ENCODE data around the gene FOXE3. TPM values are rescaled to one million over a fixed set of nuclear protein-coding genes. Genes with fewer than 3 reads are reported as not detected.

Gene FOXE3
- total RNA-seq, 1 experiment from 2014 or later, result 0.15 TPM

GRCh38 chr1:47431534-47431933 lies 15.4 kb downstream of the FOXE3 start:
- H3K4ac ChIP-seq (ENCODE audit: low read depth, low read length), result no peak overlapping the region
- WGBS (ENCODE audit: extremely low coverage, insufficient read length, low lambda C conversion rate), result no CpG with 5 or more reads among the region's 1 CpG
- H4K20me1 ChIP-seq (ENCODE audit: control insufficient read depth, insufficient read depth, insufficient read length), result no peaks in the 10 kb centered on the region
- peaks cover 74% of the 10 kb centered on the region for H3K27me3 ChIP-seq (ENCODE audit: insufficient read depth, low read length)
- H3K79me2 ChIP-seq (ENCODE audit: insufficient read depth, low read length), result no peaks in the 10 kb centered on the region
- no peak overlapping the region for H3K27ac ChIP-seq (ENCODE audit: insufficient read length, low read depth, low read length)
- H2BK120ac ChIP-seq (ENCODE audit: low read depth, low read length, poor library complexity, severe bottlenecking), result no peak overlapping the region
- H2AK5ac ChIP-seq (ENCODE audit: insufficient read length, low read length), result no peak overlapping the region
- H3K79me1 ChIP-seq (ENCODE audit: insufficient read depth, low read depth, low read length, poor library complexity, severe bottlenecking), result no peaks in the 10 kb centered on the region
- no peak overlapping the region for H3K4me2 ChIP-seq (ENCODE audit: insufficient read depth, insufficient read length, low read length)
- H4K8ac ChIP-seq (replicated peaks; ENCODE audit: insufficient read length, low read depth, low read length), result no peak overlapping the region
- Mint-ChIP-seq H3K9me3 (peaks cover 0 to 7% of the 10 kb centered on the region in 2 experiments; a peak in 1 of 5 replicates), H3K36me3 (ENCODE audit: insufficient read depth in 1 of 3, low read depth in 3 of 3) (no peaks in the 10 kb centered on the region; a peak in 2 of 7 replicates), H3K27me3 (ENCODE audit: low read depth) (peaks cover 100% of the 10 kb centered on the region), H3K4me3 (no peak overlapping the region), H3K4me1 (peaks cover 33 to 38% of the 10 kb centered on the region in 2 experiments), H3K27ac (no peak overlapping the region)
- no peak overlapping the region for H3K23ac ChIP-seq (ENCODE audit: insufficient read length, low read depth, low read length)
- H2BK20ac ChIP-seq (ENCODE audit: low read depth, low read length, poor library complexity, severe bottlenecking), result no peak overlapping the region
- no peak overlapping the region for H2BK12ac ChIP-seq (ENCODE audit: insufficient read length, low read depth, low read length)
- no peak overlapping the region for H3K14ac ChIP-seq (ENCODE audit: insufficient read depth, low read length)
- H2AFZ ChIP-seq (ENCODE audit: low read length), result no peak overlapping the region
- peak; percentile 62 for DNase-seq
- H3K9me3 ChIP-seq (ENCODE audit: control insufficient read depth, low read depth, low read length), result no peaks in the 10 kb centered on the region
- no peak overlapping the region for H3K18ac ChIP-seq (ENCODE audit: insufficient read length, low read depth, low read length)
- no peak overlapping the region for H4K5ac ChIP-seq (ENCODE audit: insufficient read length, low read depth, low read length)
- TF ChIP-seq CTCF (conservative IDR thresholded peaks at IDR 0.05), result no peak
- no peak overlapping the region for H2BK15ac ChIP-seq (ENCODE audit: low read depth, low read length)
- no peak overlapping the region for H3K56ac ChIP-seq (ENCODE audit: insufficient read length, low read depth, low read length)
- H3K4me1 ChIP-seq (ENCODE audit: insufficient read depth, low read length), result no peaks in the 10 kb centered on the region
- H3T11ph ChIP-seq (ENCODE audit: low read length), result no peak overlapping the region
- no peak overlapping the region for H4K91ac ChIP-seq (ENCODE audit: insufficient read length, low read depth, low read length)
- H2BK5ac ChIP-seq (ENCODE audit: insufficient read length, low read length), result no peak overlapping the region
- no peak overlapping the region for H3K9ac ChIP-seq (ENCODE audit: extremely low read depth, insufficient read length, low read length)
- H3K23me2 ChIP-seq (ENCODE audit: insufficient read length, low read depth, low read length, poor library complexity, severe bottlenecking), result peaks cover 2% of the 10 kb centered on the region
